Stimulated activated CD4-positive, alpha-beta T cell treated with anti-CD3 and anti-CD28 coated beads, TNF-alpha, amount 100 ng/mL, for 48 hours (primary cell): ENCODE results near the gene BCAR1.

Experiments used
- DNase-seq, 3 donors: peaks; one replicate each; pipeline ENCODE4 v3.0.0-alpha.2; 2020; ENCODE audit warnings: low read depth in 3 of 3

The BCAR1 gene

GRCh38 chr16:75203667-75204409, 47.6 kb downstream of the BCAR1 start:
- DNase-seq, result no peak

- no peak for DNase-seq
Measured at GRCh38 chr16:75203096-75203495, 48.3 kb downstream of the BCAR1 start.

GRCh38 chr16:75202069-75202590, 49.3 kb downstream of the BCAR1 start:
- DNase-seq, result no peak

GRCh38 chr16:75198135-75198600, 53.3 kb downstream of the BCAR1 start:
- no peak for DNase-seq

- DNase-seq, result no peak
Measured at GRCh38 chr16:75197522-75198134, 53.8 kb downstream of the BCAR1 start.

GRCh38 chr16:75196836-75197235, 54.6 kb downstream of the BCAR1 start:
- DNase-seq, result no peak

GRCh38 chr16:75195811-75196790, 55.3 kb downstream of the BCAR1 start:
- no peak for DNase-seq

- no peak for DNase-seq
Measured at GRCh38 chr16:75193730-75194444, 57.5 kb downstream of the BCAR1 start.

GRCh38 chr16:75193265-75193650, 58.2 kb downstream of the BCAR1 start:
- no peak for DNase-seq

GRCh38 chr16:75192606-75193264, 58.7 kb downstream of the BCAR1 start:
- no peak for DNase-seq

- DNase-seq, result no peak
Measured at GRCh38 chr16:75189638-75190245, 61.7 kb downstream of the BCAR1 start.

- no peak for DNase-seq
Measured at GRCh38 chr16:75188832-75189477, 62.5 kb downstream of the BCAR1 start.

GRCh38 chr16:75181630-75182029, 69.8 kb downstream of the BCAR1 start:
- no peak for DNase-seq

GRCh38 chr16:75179208-75179607, 72.2 kb downstream of the BCAR1 start:
- DNase-seq, result no peak
